ENCODE data around the gene ADGRL3. TPM values are rescaled to one million over a fixed set of nuclear protein-coding genes. Genes with fewer than 3 reads are reported as not detected.

Gene ADGRL3
- total RNA-seq, 1 donor from 2014 or later = 18.7 TPM

GRCh38 chr4:61866378-61867030 is 666.4 kb downstream of the ADGRL3 start:
- Mint-ChIP-seq H3K4me3 (ENCODE audit: unreplicated experiment) (no peak overlapping the region), H3K36me3 (ENCODE audit: unreplicated experiment) (no peaks in the 10 kb centered on the region), H3K4me1 (ENCODE audit: unreplicated experiment) (no peaks in the 10 kb centered on the region), H3K27ac (ENCODE audit: unreplicated experiment) (no peak overlapping the region), H3K27me3 (ENCODE audit: unreplicated experiment) (no peaks in the 10 kb centered on the region), H3K9me3 (ENCODE audit: unreplicated experiment) (no peaks in the 10 kb centered on the region)
- DNase-seq (ENCODE audit: extremely low spot score, unreplicated experiment) = no peak
- no peak for TF ChIP-seq CTCF (IDR thresholded peaks at IDR 0.05)

- Mint-ChIP-seq H3K27ac (ENCODE audit: unreplicated experiment) (no peak overlapping the region), H3K4me1 (ENCODE audit: unreplicated experiment) (no peaks in the 10 kb centered on the region), H3K9me3 (ENCODE audit: unreplicated experiment) (no peaks in the 10 kb centered on the region), H3K4me3 (ENCODE audit: unreplicated experiment) (no peak overlapping the region), H3K36me3 (ENCODE audit: unreplicated experiment) (peaks cover 1% of the 10 kb centered on the region), H3K27me3 (ENCODE audit: unreplicated experiment) (no peaks in the 10 kb centered on the region)
- no peak for TF ChIP-seq CTCF (IDR thresholded peaks at IDR 0.05)
- DNase-seq (ENCODE audit: extremely low spot score, unreplicated experiment) = no peak
Observed at GRCh38 chr4:61872983-61873382, 672.9 kb downstream of the ADGRL3 start.

GRCh38 chr4:61877266-61877665 is 677.1 kb downstream of the ADGRL3 start:
- no peak overlapping the region for H3K27ac Mint-ChIP-seq (ENCODE audit: unreplicated experiment)
- H3K9me3 Mint-ChIP-seq (ENCODE audit: unreplicated experiment) = no peaks in the 10 kb centered on the region
- H3K27me3 Mint-ChIP-seq (ENCODE audit: unreplicated experiment) = no peaks in the 10 kb centered on the region
- H3K36me3 Mint-ChIP-seq (ENCODE audit: unreplicated experiment) = peaks cover 1% of the 10 kb centered on the region
- H3K4me1 Mint-ChIP-seq (ENCODE audit: unreplicated experiment) = no peaks in the 10 kb centered on the region
- TF ChIP-seq CTCF (IDR thresholded peaks at IDR 0.05) = no peak
- no peak for DNase-seq (ENCODE audit: extremely low spot score, unreplicated experiment)
- H3K4me3 Mint-ChIP-seq (ENCODE audit: unreplicated experiment) = no peak overlapping the region

- H3K27me3 Mint-ChIP-seq (ENCODE audit: unreplicated experiment) = no peaks in the 10 kb centered on the region
- H3K4me1 Mint-ChIP-seq (ENCODE audit: unreplicated experiment) = no peaks in the 10 kb centered on the region
- H3K9me3 Mint-ChIP-seq (ENCODE audit: unreplicated experiment) = no peaks in the 10 kb centered on the region
- TF ChIP-seq CTCF (IDR thresholded peaks at IDR 0.05) = no peak
- no peak overlapping the region for H3K4me3 Mint-ChIP-seq (ENCODE audit: unreplicated experiment)
- DNase-seq (ENCODE audit: extremely low spot score, unreplicated experiment) = no peak
- peaks cover 1% of the 10 kb centered on the region for H3K36me3 Mint-ChIP-seq (ENCODE audit: unreplicated experiment)
- no peak overlapping the region for H3K27ac Mint-ChIP-seq (ENCODE audit: unreplicated experiment)
Observed at GRCh38 chr4:61877893-61878292, 677.8 kb downstream of the ADGRL3 start.

GRCh38 chr4:61882381-61882780 is 682.3 kb downstream of the ADGRL3 start:
- no peak for DNase-seq (ENCODE audit: extremely low spot score, unreplicated experiment)
- no peak overlapping the region for H3K27ac Mint-ChIP-seq (ENCODE audit: unreplicated experiment)
- TF ChIP-seq CTCF (IDR thresholded peaks at IDR 0.05) = no peak
- no peaks in the 10 kb centered on the region for H3K9me3 Mint-ChIP-seq (ENCODE audit: unreplicated experiment)
- peaks cover 7% of the 10 kb centered on the region for H3K4me1 Mint-ChIP-seq (ENCODE audit: unreplicated experiment)
- H3K4me3 Mint-ChIP-seq (ENCODE audit: unreplicated experiment) = no peak overlapping the region
- H3K36me3 Mint-ChIP-seq (ENCODE audit: unreplicated experiment) = no peaks in the 10 kb centered on the region
- H3K27me3 Mint-ChIP-seq (ENCODE audit: unreplicated experiment) = no peaks in the 10 kb centered on the region

All from osteocyte (in vitro differentiated cells).